ENCODE measurements around the gene CFAP90. TPM values are rescaled to one million over a fixed set of nuclear protein-coding genes. Genes with fewer than 3 reads are reported as not detected.
A peak's percentile ranks its signal among the peaks of the same experiment; 100 is the strongest.

CFAP90 gene
- total RNA-seq, 3 donors from 2014 or later (not counting 1 experiment from before 2014, with no cell fraction given): not detected

GRCh38 chr5:7857361-7857760 is 6.4 kb upstream of the CFAP90 start:
- Mint-ChIP-seq H3K4me3 (no peak overlapping the region), H3K27ac (no peak overlapping the region), H3K36me3 (peaks cover 23% of the 10 kb centered on the region), H3K4me1 (peaks cover 4 to 12% of the 10 kb centered on the region in 2 donors), H3K9me3 (no peaks in the 10 kb centered on the region), H3K27me3 (ENCODE audit: low read depth in 2 of 2) (no peaks in the 10 kb centered on the region)
- intact Hi-C loops (cut with micrococcal nuclease): no loop called here
- ATAC-seq (no peak), DNase-seq (no peak)
- no peaks in the 10 kb centered on the region for H3K4me1 ChIP-seq (ENCODE audit: control insufficient read depth, insufficient read depth, low read length)
- no peaks in the 10 kb centered on the region for H3K27me3 ChIP-seq (ENCODE audit: control insufficient read depth, insufficient read depth, low read length)
- no peaks in the 10 kb centered on the region for H3K9me3 ChIP-seq (ENCODE audit: control insufficient read depth, insufficient read depth, low read length)
- WGBS (ENCODE audit: insufficient coverage): 91% methylated on average over 5 of the region's 5 CpGs
- H3K27ac ChIP-seq (ENCODE audit: low read length): no peak overlapping the region
- H3K4me3 ChIP-seq (ENCODE audit: low read length): no peak overlapping the region
- peaks cover 30% of the 10 kb centered on the region for H3K36me3 ChIP-seq (ENCODE audit: control insufficient read depth, insufficient read depth, low read length)
- TF ChIP-seq CTCF (IDR thresholded peaks at IDR 0.05): no peak

GRCh38 chr5:7856855-7857254 is 5.9 kb upstream of the CFAP90 start:
- Mint-ChIP-seq H3K9me3 (no peaks in the 10 kb centered on the region), H3K36me3 (peaks cover 22% of the 10 kb centered on the region)
- intact Hi-C loops (cut with micrococcal nuclease): no loop called here

DNA sequence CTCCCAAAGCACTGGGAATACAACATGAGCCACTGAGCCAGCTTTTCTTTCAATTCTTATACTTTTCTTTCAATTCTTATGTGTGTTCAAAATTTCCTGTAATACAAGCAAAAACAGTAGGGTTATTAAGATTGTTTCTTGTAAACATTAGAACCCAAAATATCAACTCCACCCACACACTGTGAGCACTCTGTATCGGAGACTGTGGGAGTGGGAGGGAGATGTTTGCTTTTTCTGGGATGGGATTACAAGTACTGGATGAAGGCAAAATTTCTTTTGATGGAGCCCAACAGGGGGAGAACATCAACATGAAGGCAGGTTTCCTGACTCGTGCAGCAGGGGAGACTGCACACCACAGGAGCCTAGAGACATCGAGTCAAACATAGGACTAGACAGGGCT is 4.7 kb upstream of the CFAP90 start:
- H3K4me1 ChIP-seq (ENCODE audit: control insufficient read depth, insufficient read depth, low read length): peaks cover 14% of the 10 kb centered on the region
- TF ChIP-seq CTCF (IDR thresholded peaks at IDR 0.05): no peak
- peaks cover 15% of the 10 kb centered on the region for H3K36me3 ChIP-seq (ENCODE audit: control insufficient read depth, insufficient read depth, low read length)
- 88% methylated on average over 3 of the region's 3 CpGs for WGBS (ENCODE audit: insufficient coverage)
- intact Hi-C loops (cut with micrococcal nuclease): no loop called here
- peaks cover 18% of the 10 kb centered on the region for H3K36me3 Mint-ChIP-seq
- no peak overlapping the region for H3K27ac ChIP-seq (ENCODE audit: low read length)
- no peak overlapping the region for H3K27ac Mint-ChIP-seq
- H3K27me3 ChIP-seq (ENCODE audit: control insufficient read depth, insufficient read depth, low read length): peaks cover 2% of the 10 kb centered on the region
- ATAC-seq (no peak), DNase-seq (no peak)
- no peaks in the 10 kb centered on the region for H3K9me3 ChIP-seq (ENCODE audit: control insufficient read depth, insufficient read depth, low read length)
- no peaks in the 10 kb centered on the region for H3K9me3 Mint-ChIP-seq
- no peak overlapping the region for H3K4me3 ChIP-seq (ENCODE audit: low read length)
- peaks cover 15 to 27% of the 10 kb centered on the region in 2 donors for H3K4me1 Mint-ChIP-seq
- H3K4me3 Mint-ChIP-seq: no peak overlapping the region
- H3K27me3 Mint-ChIP-seq (ENCODE audit: low read depth in 2 of 2): no peaks in the 10 kb centered on the region

More at GRCh38 chr5:7856855-7857254, 5.9 kb upstream of the CFAP90 start:
- H3K4me1 ChIP-seq (ENCODE audit: control insufficient read depth, insufficient read depth, low read length): peaks cover 5% of the 10 kb centered on the region
- 100% methylated on average over 2 of the region's 2 CpGs for whole genome bisulfite sequencing (ENCODE audit: insufficient coverage)
- no peaks in the 10 kb centered on the region for H3K9me3 ChIP-seq (ENCODE audit: control insufficient read depth, insufficient read depth, low read length)
- Mint-ChIP-seq H3K27ac (no peak overlapping the region), H3K4me3 (no peak overlapping the region), H3K4me1 (peaks cover 7 to 17% of the 10 kb centered on the region in 2 donors), H3K27me3 (ENCODE audit: low read depth in 2 of 2) (no peaks in the 10 kb centered on the region)
- TF ChIP-seq CTCF (IDR thresholded peaks at IDR 0.05): peak; percentile 27
- no peak overlapping the region for H3K4me3 ChIP-seq (ENCODE audit: low read length)
- no peak overlapping the region for H3K27ac ChIP-seq (ENCODE audit: low read length)
- DNase-seq (peak in 1 of 2 donors; percentile 53), ATAC-seq (peak in 1 of 3 donors; percentile 47)
- H3K27me3 ChIP-seq (ENCODE audit: control insufficient read depth, insufficient read depth, low read length): no peaks in the 10 kb centered on the region
- peaks cover 26% of the 10 kb centered on the region for H3K36me3 ChIP-seq (ENCODE audit: control insufficient read depth, insufficient read depth, low read length)

- 73% methylated on average over 2 of the region's 2 CpGs for WGBS (ENCODE audit: insufficient coverage)
- Histone ChIP-seq H3K9me3 (ENCODE audit: control insufficient read depth, insufficient read depth, low read length) (no peaks in the 10 kb centered on the region), H3K27me3 (ENCODE audit: control insufficient read depth, insufficient read depth, low read length) (peaks cover 10% of the 10 kb centered on the region), H3K36me3 (ENCODE audit: control insufficient read depth, insufficient read depth, low read length) (no peaks in the 10 kb centered on the region), H3K4me3 (ENCODE audit: low read length) (no peak overlapping the region), H3K27ac (ENCODE audit: low read length) (no peak overlapping the region), H3K4me1 (ENCODE audit: control insufficient read depth, insufficient read depth, low read length) (peaks cover 25% of the 10 kb centered on the region)
- peak overlapping the region in 1 of 2 donors; percentile 78 for H3K27ac Mint-ChIP-seq
- DNase-seq (no peak), ATAC-seq (no peak)
- no peaks in the 10 kb centered on the region for H3K9me3 Mint-ChIP-seq
- no peak for TF ChIP-seq CTCF (IDR thresholded peaks at IDR 0.05)
- H3K36me3 Mint-ChIP-seq: no peaks in the 10 kb centered on the region
- intact Hi-C loops (cut with micrococcal nuclease): no loop called here
- H3K4me3 Mint-ChIP-seq: no peak overlapping the region
- H3K27me3 Mint-ChIP-seq (ENCODE audit: low read depth in 2 of 2): peaks cover 0 to 8% of the 10 kb centered on the region in 2 donors
- peaks cover 15 to 37% of the 10 kb centered on the region in 2 donors for H3K4me1 Mint-ChIP-seq
These were observed 2.1 kb upstream of the CFAP90 start for GRCh38 chr5:7852988-7853387.
